ENCODE data around the gene PRDM16. TPM values are rescaled to one million over a fixed set of nuclear protein-coding genes. Genes with fewer than 3 reads are reported as not detected.

Gene PRDM16
- total RNA-seq, 1 donor from 2014 or later = 12.9 TPM

DNA sequence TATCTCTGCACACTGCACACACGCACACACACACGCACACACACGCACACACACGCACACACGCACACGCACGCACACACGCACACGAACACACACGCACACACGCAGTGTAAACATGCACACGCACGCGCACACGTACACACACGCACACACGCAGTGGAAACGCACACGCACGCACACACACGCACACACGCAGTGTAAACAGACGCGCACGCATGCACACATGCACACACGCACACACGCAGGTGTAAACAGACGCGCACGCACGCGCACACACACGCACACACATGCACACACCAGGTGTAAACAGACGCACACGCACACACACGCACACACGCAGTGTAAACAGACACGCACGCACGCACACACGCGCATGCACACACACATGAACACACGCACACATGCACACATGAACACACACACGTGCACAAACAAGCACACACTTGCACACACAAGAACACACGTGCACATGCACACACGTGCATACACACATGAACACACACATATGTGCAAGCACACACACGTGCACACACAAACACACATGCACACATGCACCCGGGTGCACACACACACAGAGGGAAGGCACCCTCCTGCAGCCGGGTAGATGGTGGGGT, 45.2 kb downstream of the PRDM16 start:
- DNase-seq (ENCODE audit: low spot score) = no peak
- intact Hi-C loops (cut with DNase I) = no loop called here

- intact Hi-C loops (cut with DNase I) = no loop called here
- DNase-seq (ENCODE audit: low spot score) = no peak
Observed at GRCh38 chr1:3114846-3115245, 45.8 kb downstream of the PRDM16 start.

GRCh38 chr1:3115275-3116149, 46.5 kb downstream of the PRDM16 start:
- intact Hi-C loops (cut with DNase I) = no loop called here
- no peak for DNase-seq (ENCODE audit: low spot score)

DNA sequence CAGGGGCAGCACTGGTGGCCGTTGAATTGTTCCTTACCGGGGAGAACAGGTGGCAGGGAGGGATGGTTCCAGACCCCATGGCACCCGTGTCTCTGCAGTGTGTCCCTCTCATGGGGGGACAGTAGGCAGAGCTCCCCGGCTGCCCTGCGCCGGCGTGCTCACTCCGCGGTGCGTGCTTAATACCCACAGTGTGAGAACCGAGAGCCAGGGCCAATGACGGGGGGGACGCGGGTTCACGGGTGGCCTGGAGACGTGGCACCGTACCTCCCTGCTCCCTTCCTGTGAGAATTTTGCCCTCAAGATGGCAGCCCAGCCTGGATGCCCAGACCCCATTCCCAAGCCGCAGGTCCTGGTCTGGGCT, 47.1 kb downstream of the PRDM16 start:
- intact Hi-C loops (cut with DNase I) = no loop called here
- DNase-seq (ENCODE audit: low spot score) = no peak

GRCh38 chr1:3116560-3116959, 47.6 kb downstream of the PRDM16 start:
- intact Hi-C loops (cut with DNase I) = no loop called here
- no peak for DNase-seq (ENCODE audit: low spot score)

- no peak for DNase-seq (ENCODE audit: low spot score)
- intact Hi-C loops (cut with DNase I) = no loop called here
Observed at GRCh38 chr1:3117879-3118278, 48.9 kb downstream of the PRDM16 start.

DNA sequence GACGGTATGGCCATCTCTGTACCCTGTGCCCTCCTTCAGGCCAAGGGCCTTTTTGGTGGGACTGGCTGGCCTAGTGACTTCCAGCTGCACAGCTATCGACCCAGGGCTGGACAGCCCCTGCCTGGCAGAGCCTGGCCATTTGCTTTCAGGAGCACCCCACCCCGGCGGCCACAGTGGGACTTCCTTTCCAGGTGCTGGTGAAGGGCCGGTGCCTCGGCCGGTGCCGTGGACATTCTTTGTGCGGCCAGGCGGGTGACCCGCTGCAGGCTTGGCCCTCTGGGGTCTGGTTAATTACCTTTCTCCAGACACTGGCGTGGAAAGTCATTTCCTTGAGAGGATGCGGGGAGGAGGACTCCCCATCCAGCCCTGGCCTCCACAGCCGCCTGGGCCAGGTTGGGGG, 50.1 kb downstream of the PRDM16 start:
- intact Hi-C loops (cut with DNase I) = no loop called here
- DNase-seq (ENCODE audit: low spot score) = no peak

DNA sequence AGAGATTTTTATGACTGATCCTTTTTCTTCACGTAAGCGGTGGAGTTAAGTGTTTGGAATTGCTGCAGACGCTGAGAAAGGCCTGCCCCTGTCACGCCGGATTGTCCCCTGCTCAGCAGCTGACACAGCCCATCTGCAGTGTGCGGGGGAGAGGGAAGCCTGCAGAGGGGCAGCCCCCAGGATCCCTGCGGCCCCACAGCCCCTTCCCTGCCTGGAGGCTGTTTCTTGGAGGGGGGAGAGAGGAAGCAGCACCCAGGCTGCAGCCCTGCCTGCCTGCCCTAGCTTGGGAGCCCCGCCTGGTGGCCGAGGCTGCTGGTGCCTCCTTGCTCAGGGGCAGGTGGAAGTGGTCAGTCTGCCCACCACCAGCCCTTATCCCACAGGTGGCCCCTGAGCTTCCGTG, 50.7 kb downstream of the PRDM16 start:
- intact Hi-C loops (cut with DNase I) = no loop called here

DNA sequence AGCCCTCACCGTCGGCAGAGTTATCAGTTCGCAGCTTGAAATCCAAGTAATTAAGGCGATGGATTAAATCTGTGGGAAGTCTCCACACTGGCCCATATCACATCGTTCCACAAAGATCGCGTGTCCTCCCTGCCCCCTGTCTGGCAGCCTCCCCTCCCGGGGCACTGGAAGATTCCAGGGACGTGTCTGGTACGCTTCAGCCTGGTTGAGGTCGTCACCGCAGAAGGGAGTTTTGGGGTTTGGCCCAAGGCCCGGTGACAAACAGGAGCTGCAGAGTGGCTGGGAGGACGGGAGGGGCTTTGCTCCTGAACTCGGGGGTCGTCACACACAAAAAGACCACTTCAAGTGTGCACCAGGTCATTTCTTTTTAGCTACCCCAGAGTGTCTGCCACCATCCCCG, 51.1 kb downstream of the PRDM16 start:
- intact Hi-C loops (cut with DNase I) = no loop called here
- DNase-seq (ENCODE audit: low spot score) = peak; percentile 81

More for the DNA sequence above, 50.7 kb downstream of the PRDM16 start:
- no peak for DNase-seq (ENCODE audit: low spot score)

- intact Hi-C loops (cut with DNase I) = no loop called here
- no peak for DNase-seq (ENCODE audit: low spot score)
Observed at GRCh38 chr1:3120994-3121393, 52.0 kb downstream of the PRDM16 start.

DNA sequence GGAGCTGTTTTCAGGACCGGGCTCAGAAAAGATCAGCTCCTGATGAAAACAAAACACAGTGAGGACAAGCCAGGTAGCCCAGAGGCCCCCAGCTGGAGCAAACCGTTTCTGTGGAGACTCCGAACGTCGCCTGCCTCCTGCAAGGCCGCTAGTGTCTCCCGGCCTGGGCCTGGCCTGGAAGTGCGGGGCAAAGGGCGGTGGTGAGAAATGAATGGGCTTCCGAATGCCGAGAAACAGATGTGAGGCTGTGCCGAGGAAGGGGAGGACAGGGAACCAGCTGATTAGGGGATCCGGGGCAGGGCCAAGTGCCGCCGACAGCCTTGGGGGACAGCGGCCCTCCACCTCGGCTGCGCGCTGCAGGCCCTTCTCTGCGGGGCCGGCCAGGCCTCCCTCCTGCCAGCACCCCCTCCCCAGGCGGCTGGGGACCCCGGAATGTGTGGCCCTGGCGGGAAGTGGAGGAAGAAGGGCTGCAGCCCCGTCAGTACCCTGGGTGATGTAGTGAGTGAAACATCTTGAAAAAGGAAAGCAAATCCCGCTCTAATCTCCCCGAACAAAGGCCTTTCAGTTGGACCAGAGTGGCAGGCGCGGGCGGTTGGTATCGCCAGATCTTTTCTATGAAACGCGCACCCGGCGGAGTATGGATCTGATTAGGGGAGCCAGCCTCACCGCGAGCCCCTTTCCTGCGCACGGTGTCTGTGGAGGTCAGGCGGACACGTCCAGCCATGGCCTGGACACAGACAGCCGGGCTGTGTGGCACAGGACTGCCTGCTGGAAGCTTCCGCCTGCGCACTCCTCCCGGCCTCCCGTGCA, 52.6 kb downstream of the PRDM16 start:
- intact Hi-C loops (cut with DNase I) = no loop called here
- no peak for DNase-seq (ENCODE audit: low spot score)

DNA sequence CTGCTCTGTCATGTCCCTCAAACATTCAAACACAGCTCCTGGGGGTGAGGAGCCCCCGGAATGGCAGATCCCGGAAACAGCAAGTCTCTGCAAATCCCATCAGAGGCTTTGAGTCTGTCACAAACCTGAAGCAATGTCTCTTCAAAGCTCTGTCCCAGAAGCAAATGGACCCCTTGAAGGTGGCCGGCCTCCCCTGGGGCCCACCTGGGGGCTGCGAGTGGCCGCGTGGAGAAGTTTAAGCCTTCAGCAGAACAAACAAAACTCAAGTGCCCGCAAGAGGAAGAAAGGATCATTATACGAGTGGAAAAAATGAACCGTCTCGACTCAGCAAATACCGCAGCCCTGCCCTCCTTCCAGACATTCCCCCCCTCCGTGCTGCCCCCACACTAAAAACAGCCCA, 53.3 kb downstream of the PRDM16 start:
- intact Hi-C loops (cut with DNase I) = no loop called here

GRCh38 chr1:3124246-3124645, 55.2 kb downstream of the PRDM16 start:
- DNase-seq (ENCODE audit: low spot score) = no peak

More for the DNA sequence above, 53.3 kb downstream of the PRDM16 start:
- no peak for DNase-seq (ENCODE audit: low spot score)

GRCh38 chr1:3125078-3125477, 56.1 kb downstream of the PRDM16 start:
- no peak for DNase-seq (ENCODE audit: low spot score)
- intact Hi-C loops (cut with DNase I) = no loop called here

More at GRCh38 chr1:3124246-3124645, 55.2 kb downstream of the PRDM16 start:
- intact Hi-C loops (cut with DNase I) = no loop called here

DNA sequence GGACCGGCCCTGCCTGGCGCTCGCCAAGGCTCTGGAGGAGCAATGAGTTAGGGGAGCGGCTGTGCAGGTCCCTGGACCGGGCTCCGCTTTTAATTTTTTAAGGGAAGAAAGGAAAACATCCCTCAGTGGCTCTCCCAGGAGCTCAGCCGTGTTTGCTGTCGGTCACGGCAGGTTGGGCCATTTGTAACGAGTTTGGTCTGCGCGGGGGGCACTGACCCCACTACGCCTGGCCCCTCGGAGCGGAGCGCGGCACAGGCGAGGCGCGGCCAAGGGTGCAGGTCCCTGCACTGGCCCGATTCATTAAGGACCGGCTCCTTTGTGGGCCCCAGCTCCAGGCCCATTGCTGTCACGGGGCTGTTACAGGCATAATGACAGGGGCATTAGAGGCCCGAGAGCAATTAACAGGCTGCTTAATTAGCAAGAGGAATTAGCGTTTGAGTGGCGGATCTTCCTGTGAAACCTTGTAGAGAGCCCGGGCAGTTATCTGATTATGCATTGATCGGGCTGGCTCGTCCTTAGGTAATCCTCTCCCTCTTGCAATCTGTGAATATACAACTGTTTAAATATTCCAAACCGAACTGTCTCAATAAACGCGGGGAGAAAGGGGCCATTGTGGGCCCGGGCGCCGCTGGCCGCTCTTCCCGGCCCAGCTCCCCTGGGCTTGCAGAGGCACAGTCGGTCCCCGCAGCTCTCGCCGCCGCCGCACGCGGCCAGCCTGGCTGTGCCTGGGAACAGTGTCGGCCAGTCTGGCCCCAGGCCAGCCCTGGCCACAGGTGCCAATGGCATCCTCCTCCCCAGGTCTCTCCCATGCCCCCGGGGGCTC, 56.8 kb downstream of the PRDM16 start:
- intact Hi-C loops (cut with DNase I) = no loop called here

GRCh38 chr1:3126756-3127678, 58.0 kb downstream of the PRDM16 start:
- intact Hi-C loops (cut with DNase I) = no loop called here
- DNase-seq (ENCODE audit: low spot score) = no peak

More for the DNA sequence above, 56.8 kb downstream of the PRDM16 start:
- DNase-seq (ENCODE audit: low spot score) = no peak

GRCh38 chr1:3127738-3128137, 58.7 kb downstream of the PRDM16 start:
- intact Hi-C loops (cut with DNase I) = no loop called here
- no peak for DNase-seq (ENCODE audit: low spot score)

GRCh38 chr1:3128431-3129132, 59.6 kb downstream of the PRDM16 start:
- no peak for DNase-seq (ENCODE audit: low spot score)
- intact Hi-C loops (cut with DNase I) = no loop called here

Data from cardiac septum (tissue), 1 donor.